Measurements from ENCODE around the gene MUC6.

Gene MUC6

GRCh38 chr11:1041149-1041467 lies 4.6 kb upstream of the MUC6 start:
- DNase-seq (ENCODE audit: low read depth), result no peak
- no peak overlapping the region for H3K4me3 ChIP-seq (ENCODE audit: low read depth, low read length)

GRCh38 chr11:1040428-1041148 lies 4.1 kb upstream of the MUC6 start:
- H3K4me3 ChIP-seq (ENCODE audit: low read depth, low read length), result no peak overlapping the region
- DNase-seq (ENCODE audit: low read depth), result no peak

- H3K4me3 ChIP-seq (ENCODE audit: low read depth, low read length), result no peak overlapping the region
- DNase-seq (ENCODE audit: low read depth), result no peak
Observed at GRCh38 chr11:1039481-1040427, 3.2 kb upstream of the MUC6 start.

- no peak for DNase-seq (ENCODE audit: low read depth)
- no peak overlapping the region for H3K4me3 ChIP-seq (ENCODE audit: low read depth, low read length)
Observed at GRCh38 chr11:1038921-1039320, 2.4 kb upstream of the MUC6 start.

GRCh38 chr11:1038361-1038760 lies 1.8 kb upstream of the MUC6 start:
- no peak overlapping the region for H3K4me3 ChIP-seq (ENCODE audit: low read depth, low read length)
- DNase-seq (ENCODE audit: low read depth), result no peak

GRCh38 chr11:1037506-1038055 lies 1.1 kb upstream of the MUC6 start:
- DNase-seq (ENCODE audit: low read depth), result no peak
- H3K4me3 ChIP-seq (ENCODE audit: low read depth, low read length), result no peak overlapping the region

GRCh38 chr11:1036931-1037330 lies 413 bp upstream of the MUC6 start:
- no peak for DNase-seq (ENCODE audit: low read depth)
- no peak overlapping the region for H3K4me3 ChIP-seq (ENCODE audit: low read depth, low read length)

- DNase-seq (ENCODE audit: low read depth), result no peak
- no peak overlapping the region for H3K4me3 ChIP-seq (ENCODE audit: low read depth, low read length)
Observed at GRCh38 chr11:1035577-1036283, 788 bp downstream of the MUC6 start.

- DNase-seq (ENCODE audit: low read depth), result no peak
- H3K4me3 ChIP-seq (ENCODE audit: low read depth, low read length), result no peak overlapping the region
Observed at GRCh38 chr11:1034456-1035295, 1.8 kb downstream of the MUC6 start.

GRCh38 chr11:1034001-1034400 lies 2.5 kb downstream of the MUC6 start:
- no peak overlapping the region for H3K4me3 ChIP-seq (ENCODE audit: low read depth, low read length)
- no peak for DNase-seq (ENCODE audit: low read depth)

GRCh38 chr11:1033016-1033798 lies 3.3 kb downstream of the MUC6 start:
- H3K4me3 ChIP-seq (ENCODE audit: low read depth, low read length), result no peak overlapping the region
- no peak for DNase-seq (ENCODE audit: low read depth)

- no peak overlapping the region for H3K4me3 ChIP-seq (ENCODE audit: low read depth, low read length)
Observed at GRCh38 chr11:1032310-1032891, 4.1 kb downstream of the MUC6 start.

GRCh38 chr11:1031121-1031899 lies 5.2 kb downstream of the MUC6 start:
- DNase-seq (ENCODE audit: low read depth), result no peak
- H3K4me3 ChIP-seq (ENCODE audit: low read depth, low read length), result no peak overlapping the region

More at GRCh38 chr11:1032310-1032891, 4.1 kb downstream of the MUC6 start:
- no peak for DNase-seq (ENCODE audit: low read depth)

- no peak for DNase-seq (ENCODE audit: low read depth)
- H3K4me3 ChIP-seq (ENCODE audit: low read depth, low read length), result no peak overlapping the region
Observed at GRCh38 chr11:1030556-1030955, 6.0 kb downstream of the MUC6 start.

- DNase-seq (ENCODE audit: low read depth), result no peak
Observed at GRCh38 chr11:1030086-1030485, 6.4 kb downstream of the MUC6 start.

GRCh38 chr11:1029654-1030053 lies 6.9 kb downstream of the MUC6 start:
- no peak overlapping the region for H3K4me3 ChIP-seq (ENCODE audit: low read depth, low read length)
- DNase-seq (ENCODE audit: low read depth), result no peak

More at GRCh38 chr11:1030086-1030485, 6.4 kb downstream of the MUC6 start:
- H3K4me3 ChIP-seq (ENCODE audit: low read depth, low read length), result no peak overlapping the region

GRCh38 chr11:1029051-1029450 lies 7.5 kb downstream of the MUC6 start:
- DNase-seq (ENCODE audit: low read depth), result no peak
- H3K4me3 ChIP-seq (ENCODE audit: low read depth, low read length), result no peak overlapping the region
